Stimulated activated CD8-positive, alpha-beta memory T cell treated with anti-CD3 and anti-CD28 coated beads, Interleukin-15, amount 100 ng/mL, for 1 hour (primary cell): Measurements from ENCODE around the gene PCSK9.
"Not testable (repeated sequence)": the region's sequence is repeated elsewhere in the genome, so short reads cannot be mapped to it uniquely, and the experiment has no call there.

ENCODE experiments used
- DNase-seq: peaks from one replicate; pipeline ENCODE4 v3.0.0-alpha.2; 2020; ENCODE audit warnings: low read depth

Gene PCSK9

GRCh38 chr1:55081188-55081904, 42.0 kb downstream of the PCSK9 start:
- DNase-seq: no peak

- no peak for DNase-seq
These were observed 42.6 kb downstream of the PCSK9 start for GRCh38 chr1:55081905-55082296.

- DNase-seq: no peak
These were observed 44.9 kb downstream of the PCSK9 start for GRCh38 chr1:55084257-55084656.

- DNase-seq: no peak
These were observed 48.1 kb downstream of the PCSK9 start for GRCh38 chr1:55087439-55087838.

DNA sequence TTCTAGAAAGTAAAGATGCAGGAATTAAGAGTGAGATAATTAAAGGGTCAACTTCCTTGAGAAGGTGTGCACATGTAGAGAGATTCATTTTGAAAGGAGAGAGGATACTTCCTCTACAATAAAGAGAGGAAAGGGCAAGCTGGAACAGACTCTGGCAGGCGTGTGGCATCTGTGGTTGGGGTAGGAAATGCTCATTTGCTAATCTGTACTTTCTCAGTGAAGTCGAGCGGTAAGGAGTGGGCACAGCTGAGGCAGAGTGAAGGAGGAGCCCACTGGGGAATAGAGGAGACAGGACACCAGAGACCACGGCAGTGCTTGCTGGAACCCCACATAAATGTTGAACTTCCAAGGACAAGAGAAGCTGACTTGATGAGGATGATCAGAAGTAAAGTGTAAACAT, 49.1 kb downstream of the PCSK9 start:
- no peak for DNase-seq

DNA sequence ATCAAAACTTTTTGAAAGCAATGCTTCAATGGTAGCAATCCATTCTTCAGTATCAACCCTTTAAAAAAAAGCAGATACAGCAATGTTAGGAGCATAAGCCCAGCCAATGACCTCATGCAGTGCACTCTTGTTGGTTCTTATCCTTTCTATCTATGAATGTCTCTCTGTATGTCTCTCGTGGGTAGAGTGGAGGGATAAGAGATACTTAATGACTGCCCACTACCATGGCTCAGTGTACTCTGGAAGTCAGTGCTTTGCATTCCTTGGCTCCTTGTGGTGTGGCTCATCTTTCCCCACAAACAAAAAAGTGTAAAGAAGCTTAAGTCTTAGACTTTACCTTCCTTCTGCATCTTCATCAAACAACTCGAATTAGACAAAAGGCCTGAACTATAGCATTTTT, 50.3 kb downstream of the PCSK9 start:
- DNase-seq: no peak

- DNase-seq: no peak
These were observed 53.1 kb downstream of the PCSK9 start for GRCh38 chr1:55092475-55092874.

GRCh38 chr1:55095095-55095494, 55.7 kb downstream of the PCSK9 start:
- no peak for DNase-seq

GRCh38 chr1:55103891-55104290, 64.5 kb downstream of the PCSK9 start:
- no peak for DNase-seq

GRCh38 chr1:55107101-55107500, 67.8 kb downstream of the PCSK9 start:
- no peak for DNase-seq

- DNase-seq: not testable (repeated sequence)
These were observed 69.7 kb downstream of the PCSK9 start for GRCh38 chr1:55109005-55109404.
